ENCODE data around the gene SIK3.

The SIK3 gene

DNA sequence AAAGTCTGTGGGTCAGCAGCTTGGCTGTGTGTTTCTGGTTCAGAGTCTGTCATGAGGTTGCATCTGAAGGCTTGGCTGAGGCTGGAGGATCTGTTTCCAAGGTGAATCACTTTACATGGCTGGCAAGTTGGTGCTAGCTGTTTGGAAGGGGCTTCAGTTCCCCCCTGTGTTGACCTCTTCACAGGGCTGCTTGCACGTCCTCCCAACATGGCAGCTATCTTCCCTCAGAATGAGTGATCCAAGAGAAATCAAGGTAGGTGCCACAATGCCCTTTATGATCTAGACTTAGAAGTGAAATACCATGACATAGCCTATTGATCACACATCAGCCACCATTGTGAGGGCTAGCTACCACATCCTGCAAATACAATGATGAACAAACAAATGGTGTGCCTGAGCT is 285.1 kb downstream of the SIK3 start:
- DNase-seq = no peak
- H3K27me3 ChIP-seq (ENCODE audit: insufficient read depth, low read length, poor library complexity) = peaks cover 3% of the 10 kb centered on the region
- no peak overlapping the region for H3K4me2 ChIP-seq (ENCODE audit: insufficient read depth, low read length)
- H3K36me3 ChIP-seq (ENCODE audit: insufficient read depth, low read length) = no peaks in the 10 kb centered on the region
- no peak overlapping the region for H2AFZ ChIP-seq (ENCODE audit: low read depth, low read length)
- no peaks in the 10 kb centered on the region for H3K79me2 ChIP-seq (ENCODE audit: insufficient read depth, low read length)
- H3K9me3 ChIP-seq (ENCODE audit: insufficient read depth, low read length, severe bottlenecking) = no peaks in the 10 kb centered on the region
- no peak overlapping the region for H3K27ac ChIP-seq (ENCODE audit: low read length)
- H3K4me1 ChIP-seq (ENCODE audit: insufficient read depth, low read length) = no peaks in the 10 kb centered on the region
- H3K4me3 ChIP-seq (ENCODE audit: low read depth in 1 of 2, low read length in 2 of 2) = no peak overlapping the region
- no peak overlapping the region for H3K9ac ChIP-seq (ENCODE audit: low read depth, low read length)
- no peak for TF ChIP-seq EZH2 (IDR thresholded peaks at IDR 0.05; ENCODE audit: borderline replicate concordance, low read depth, low read length, severe bottlenecking)
- TF ChIP-seq, protein P1, sequence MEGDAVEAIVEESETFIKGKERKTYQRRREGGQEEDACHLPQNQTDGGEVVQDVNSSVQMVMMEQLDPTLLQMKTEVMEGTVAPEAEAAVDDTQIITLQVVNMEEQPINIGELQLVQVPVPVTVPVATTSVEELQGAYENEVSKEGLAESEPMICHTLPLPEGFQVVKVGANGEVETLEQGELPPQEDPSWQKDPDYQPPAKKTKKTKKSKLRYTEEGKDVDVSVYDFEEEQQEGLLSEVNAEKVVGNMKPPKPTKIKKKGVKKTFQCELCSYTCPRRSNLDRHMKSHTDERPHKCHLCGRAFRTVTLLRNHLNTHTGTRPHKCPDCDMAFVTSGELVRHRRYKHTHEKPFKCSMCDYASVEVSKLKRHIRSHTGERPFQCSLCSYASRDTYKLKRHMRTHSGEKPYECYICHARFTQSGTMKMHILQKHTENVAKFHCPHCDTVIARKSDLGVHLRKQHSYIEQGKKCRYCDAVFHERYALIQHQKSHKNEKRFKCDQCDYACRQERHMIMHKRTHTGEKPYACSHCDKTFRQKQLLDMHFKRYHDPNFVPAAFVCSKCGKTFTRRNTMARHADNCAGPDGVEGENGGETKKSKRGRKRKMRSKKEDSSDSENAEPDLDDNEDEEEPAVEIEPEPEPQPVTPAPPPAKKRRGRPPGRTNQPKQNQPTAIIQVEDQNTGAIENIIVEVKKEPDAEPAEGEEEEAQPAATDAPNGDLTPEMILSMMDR (IDR thresholded peaks at IDR 0.05; ENCODE audit: borderline replicate concordance, extremely low read depth, low read length, poor library complexity, severe bottlenecking) = no peak
- H4K20me1 ChIP-seq (ENCODE audit: insufficient read depth, low read length) = no peaks in the 10 kb centered on the region
- ATAC-seq (ENCODE audit: insufficient read depth, low read depth) = no peak

DNA sequence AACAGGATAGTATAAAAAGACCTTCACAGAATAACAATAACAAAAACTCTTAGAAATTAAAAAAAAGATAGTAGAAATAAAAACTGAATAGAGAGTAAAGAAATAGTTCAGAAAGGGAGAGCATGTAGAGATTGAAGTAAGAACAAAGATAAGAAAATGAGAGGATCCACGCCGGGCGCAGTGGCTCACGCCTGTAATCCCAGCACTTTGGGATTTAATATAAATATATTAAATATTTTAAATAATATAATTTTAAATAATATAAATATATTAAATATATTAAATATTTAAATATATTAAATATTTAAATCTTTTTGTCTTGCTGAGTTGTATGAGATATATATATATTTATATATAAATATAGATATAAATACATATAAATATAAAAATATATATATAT is 286.1 kb downstream of the SIK3 start:
- Histone ChIP-seq H3K79me2 (ENCODE audit: insufficient read depth, low read length) (no peaks in the 10 kb centered on the region), H3K4me1 (ENCODE audit: insufficient read depth, low read length) (no peaks in the 10 kb centered on the region), H2AFZ (ENCODE audit: low read depth, low read length) (no peak overlapping the region), H3K27me3 (ENCODE audit: insufficient read depth, low read length, poor library complexity) (peaks cover 3% of the 10 kb centered on the region), H3K27ac (ENCODE audit: low read length) (no peak overlapping the region), H3K4me3 (ENCODE audit: low read depth in 1 of 2, low read length in 2 of 2) (no peak overlapping the region), H3K9ac (ENCODE audit: low read depth, low read length) (no peak overlapping the region), H4K20me1 (ENCODE audit: insufficient read depth, low read length) (no peaks in the 10 kb centered on the region), H3K4me2 (ENCODE audit: insufficient read depth, low read length) (no peak overlapping the region), H3K9me3 (ENCODE audit: insufficient read depth, low read length, severe bottlenecking) (no peaks in the 10 kb centered on the region), H3K36me3 (ENCODE audit: insufficient read depth, low read length) (no peaks in the 10 kb centered on the region)
- DNase-seq (no peak), ATAC-seq (ENCODE audit: insufficient read depth, low read depth) (no peak)
- TF ChIP-seq, protein P1 (IDR thresholded peaks at IDR 0.05; ENCODE audit: borderline replicate concordance, extremely low read depth, low read length, poor library complexity, severe bottlenecking) = no peak
- no peak for TF ChIP-seq EZH2 (IDR thresholded peaks at IDR 0.05; ENCODE audit: borderline replicate concordance, low read depth, low read length, severe bottlenecking)

DNA sequence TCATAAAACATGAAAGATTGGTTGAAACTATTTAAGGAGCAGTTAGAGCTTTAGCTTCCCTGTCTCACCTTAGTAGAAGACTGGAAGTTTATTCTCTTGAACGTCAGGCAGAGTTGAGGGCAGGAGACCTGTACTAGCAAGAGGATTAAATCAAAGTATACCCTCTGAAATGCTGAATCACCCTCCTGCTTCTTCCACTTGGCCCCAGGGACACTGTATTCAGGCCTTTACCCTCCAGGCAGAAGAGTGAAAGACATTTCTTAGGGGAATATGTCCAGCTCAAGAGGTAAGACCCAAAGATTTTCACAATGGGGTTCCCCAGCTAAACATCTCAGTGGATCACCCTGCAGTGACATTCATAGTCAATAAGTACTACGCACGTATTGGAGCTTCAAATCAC is 287.0 kb downstream of the SIK3 start:
- no peaks in the 10 kb centered on the region for H3K4me1 ChIP-seq (ENCODE audit: insufficient read depth, low read length)
- H3K79me2 ChIP-seq (ENCODE audit: insufficient read depth, low read length) = no peaks in the 10 kb centered on the region
- no peak overlapping the region for H3K27ac ChIP-seq (ENCODE audit: low read length)
- H3K4me2 ChIP-seq (ENCODE audit: insufficient read depth, low read length) = no peak overlapping the region
- H4K20me1 ChIP-seq (ENCODE audit: insufficient read depth, low read length) = no peaks in the 10 kb centered on the region
- no peaks in the 10 kb centered on the region for H3K36me3 ChIP-seq (ENCODE audit: insufficient read depth, low read length)
- peaks cover 3% of the 10 kb centered on the region for H3K27me3 ChIP-seq (ENCODE audit: insufficient read depth, low read length, poor library complexity)
- H2AFZ ChIP-seq (ENCODE audit: low read depth, low read length) = no peak overlapping the region
- ATAC-seq (ENCODE audit: insufficient read depth, low read depth) = no peak
- no peaks in the 10 kb centered on the region for H3K9me3 ChIP-seq (ENCODE audit: insufficient read depth, low read length, severe bottlenecking)
- no peak for DNase-seq
- H3K9ac ChIP-seq (ENCODE audit: low read depth, low read length) = no peak overlapping the region
- H3K4me3 ChIP-seq (ENCODE audit: low read depth in 1 of 2, low read length in 2 of 2) = no peak overlapping the region
- TF ChIP-seq EZH2 (IDR thresholded peaks at IDR 0.05; ENCODE audit: borderline replicate concordance, low read depth, low read length, severe bottlenecking) = no peak
- TF ChIP-seq, protein P1 (IDR thresholded peaks at IDR 0.05; ENCODE audit: borderline replicate concordance, extremely low read depth, low read length, poor library complexity, severe bottlenecking) = no peak
